Measurements from ENCODE around the gene STARD8.
"Not testable (repeated sequence)": the region's sequence is repeated elsewhere in the genome, so short reads cannot be mapped to it uniquely, and the experiment has no call there.

- not testable (repeated sequence) for TF ChIP-seq EZH2 (IDR thresholded peaks at IDR 0.05; ENCODE audit: low read length, unreplicated experiment); CTCF (conservative IDR thresholded peaks at IDR 0.05; ENCODE audit: low read depth, low read length); EZH2phosphoT487 (IDR thresholded peaks at IDR 0.05; ENCODE audit: borderline replicate concordance, low read length)
Measured at GRCh38 chrX:68741864-68742263, 94.4 kb downstream of the STARD8 start.

Measured in PC-3 (cell line).